NCI-H2107 (cell line): ENCODE data around the gene MAN1A1.

Experiments
- DNase-seq: peaks from one replicate; lab custom pipeline; 2025; lab: John Stamatoyannopoulos, UW

Gene MAN1A1

DNA sequence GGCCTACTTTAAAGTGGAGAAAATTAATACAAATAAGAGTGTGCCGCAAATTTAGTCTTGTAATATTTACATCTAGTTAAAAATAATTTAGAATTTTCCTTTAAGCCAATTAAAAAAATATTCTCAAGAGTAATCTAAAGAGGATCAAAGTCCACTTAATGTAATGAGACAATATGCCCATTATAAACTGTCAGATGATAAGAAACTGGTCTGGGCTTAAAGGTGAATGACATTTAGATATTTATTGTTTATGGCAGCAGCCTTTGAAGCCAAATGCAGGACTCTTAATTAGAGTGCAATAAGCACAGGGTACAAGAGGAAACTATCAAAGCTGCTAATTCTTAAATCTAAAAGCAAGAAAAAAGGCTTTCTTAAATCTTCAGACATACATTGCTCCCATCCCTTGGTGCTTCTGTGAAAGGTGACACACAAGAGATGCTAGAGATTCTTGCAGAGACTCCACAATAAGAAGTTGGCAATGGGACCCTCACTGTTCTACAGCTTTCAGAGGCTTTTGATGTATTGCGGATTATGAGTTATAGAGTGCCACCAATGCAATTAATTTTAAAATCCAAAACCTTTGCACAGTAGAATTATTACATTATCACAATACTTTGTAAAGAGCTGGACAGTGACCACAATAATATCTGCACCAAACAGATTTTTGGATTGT is 116.1 kb downstream of the MAN1A1 start:
- no peak for DNase-seq

GRCh38 chr6:119231394-119231793 is 118.2 kb downstream of the MAN1A1 start:
- no peak for DNase-seq

- no peak for DNase-seq
Measured at GRCh38 chr6:119230160-119230559, 119.4 kb downstream of the MAN1A1 start.

DNA sequence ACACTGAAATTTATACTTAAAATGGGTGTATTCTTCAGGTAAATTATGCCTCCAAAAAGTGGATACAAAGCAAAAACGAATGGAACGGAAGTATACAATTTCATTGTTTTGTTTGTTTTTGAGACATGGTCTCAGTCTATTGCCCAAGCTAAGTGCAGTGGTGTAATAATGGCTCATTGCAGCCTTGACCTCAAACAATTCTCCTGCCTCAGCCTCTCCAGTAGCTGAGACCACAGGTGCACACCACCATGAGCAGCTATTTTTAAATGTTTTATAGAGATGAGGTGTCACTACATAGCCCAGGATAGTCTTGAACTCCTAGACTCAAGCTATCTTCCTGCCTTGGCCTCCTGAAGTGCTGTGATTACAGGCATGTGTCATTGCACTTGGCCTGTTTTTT is 122.2 kb downstream of the MAN1A1 start:
- DNase-seq: no peak

GRCh38 chr6:119226089-119226488 is 123.5 kb downstream of the MAN1A1 start:
- no peak for DNase-seq

DNA sequence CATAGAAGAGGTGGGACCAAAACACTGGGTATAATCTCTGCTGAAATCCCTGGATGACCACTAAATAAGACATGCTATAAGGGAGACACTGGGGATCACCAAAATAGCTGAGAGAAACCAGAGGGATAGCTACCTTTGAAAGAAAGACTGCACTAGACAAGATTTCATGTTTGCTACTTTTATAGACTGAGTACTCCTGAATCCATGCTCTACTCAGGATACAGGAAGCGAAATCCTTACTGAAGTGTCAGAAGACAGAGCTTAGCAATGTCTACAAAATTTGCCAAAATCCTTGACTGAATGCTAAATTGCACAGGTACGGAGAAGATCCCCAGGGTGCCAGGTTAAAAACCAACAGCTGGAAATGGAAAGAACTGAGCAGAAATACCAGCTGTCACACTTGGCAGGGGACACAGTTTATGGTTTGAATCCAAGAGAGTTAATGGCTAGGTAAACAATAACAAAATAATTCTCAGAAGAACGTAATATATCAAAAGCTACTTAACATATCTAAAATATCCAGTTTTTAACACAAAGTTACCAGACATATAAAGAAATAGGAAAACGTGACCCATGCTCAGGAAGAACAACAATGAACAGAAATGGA is 125.4 kb downstream of the MAN1A1 start:
- DNase-seq: no peak

GRCh38 chr6:119220452-119220851 is 129.1 kb downstream of the MAN1A1 start:
- DNase-seq: no peak

DNA sequence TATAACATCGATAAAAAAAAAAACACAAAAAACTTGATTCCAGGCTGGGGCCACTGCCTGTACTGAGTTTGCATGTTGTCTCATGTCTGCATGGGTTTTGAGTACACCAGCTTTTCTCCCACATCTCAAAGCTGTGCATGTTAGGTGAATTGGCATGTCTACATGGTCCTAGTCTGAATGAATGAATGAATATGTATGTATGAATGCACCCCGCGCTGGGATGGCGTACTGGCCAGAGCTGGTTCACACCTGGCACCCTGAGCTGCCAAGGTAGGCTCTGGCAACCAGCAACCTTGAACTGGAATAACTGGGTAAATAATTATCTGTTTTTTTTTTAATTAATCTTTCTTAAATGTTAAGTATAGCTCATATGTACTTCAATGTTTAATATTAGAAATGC is 131.0 kb downstream of the MAN1A1 start:
- no peak for DNase-seq

DNA sequence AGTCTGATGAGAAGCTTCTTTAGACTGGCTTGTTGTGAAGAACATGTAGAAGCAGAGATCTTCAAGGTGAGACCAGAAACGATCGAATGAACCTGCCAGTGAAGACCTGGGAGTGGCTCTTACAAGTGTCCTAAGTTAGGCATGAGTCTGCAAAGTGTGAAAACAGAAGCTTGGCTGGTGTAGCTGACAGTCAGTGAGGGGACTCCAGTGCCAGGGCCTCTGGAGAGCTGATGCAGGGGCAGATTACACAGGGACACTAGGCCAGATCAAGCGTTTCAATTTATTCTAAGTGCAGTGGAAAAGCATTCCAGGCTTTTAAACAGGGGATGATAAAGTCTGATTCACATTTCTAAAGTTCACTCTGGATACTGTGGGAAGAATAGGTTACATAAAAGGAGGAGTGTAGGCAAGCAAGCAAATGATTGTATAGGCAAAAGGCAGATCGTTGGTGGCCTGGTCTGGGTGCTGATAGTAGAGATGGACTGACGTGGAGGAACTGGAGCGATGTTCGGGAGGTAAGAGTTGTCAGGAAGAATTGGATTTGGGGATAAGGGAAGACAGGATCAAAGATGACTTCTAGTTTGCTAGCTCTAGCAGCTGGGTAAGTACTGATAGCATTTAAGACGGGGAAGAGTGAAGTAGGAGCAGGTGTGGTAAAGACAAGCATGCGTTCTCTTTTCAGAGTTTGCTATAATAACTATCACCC is 133.5 kb downstream of the MAN1A1 start:
- DNase-seq: no peak

DNA sequence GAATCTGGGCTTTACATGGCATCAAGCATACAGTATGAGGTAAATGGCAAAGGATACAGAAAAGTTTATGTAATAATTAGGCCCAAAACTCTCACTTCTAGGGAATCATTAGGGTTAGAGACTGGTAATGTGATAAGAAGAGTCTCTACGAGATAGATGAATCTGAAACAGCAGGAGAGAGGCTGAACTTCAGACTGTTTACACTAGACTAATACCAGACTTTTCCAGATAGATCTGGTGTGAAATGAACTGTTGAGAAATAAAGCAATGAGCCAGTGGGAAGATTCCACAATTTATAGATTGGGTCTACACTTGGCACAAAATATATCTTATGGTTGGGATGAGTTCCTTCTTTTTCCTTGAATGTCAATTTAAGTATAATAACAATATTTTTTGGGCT is 134.3 kb downstream of the MAN1A1 start:
- DNase-seq: no peak

- DNase-seq: no peak
Measured at GRCh38 chr6:119210596-119210995, 139.0 kb downstream of the MAN1A1 start.

GRCh38 chr6:119209452-119210205 is 139.9 kb downstream of the MAN1A1 start:
- DNase-seq: no peak

DNA sequence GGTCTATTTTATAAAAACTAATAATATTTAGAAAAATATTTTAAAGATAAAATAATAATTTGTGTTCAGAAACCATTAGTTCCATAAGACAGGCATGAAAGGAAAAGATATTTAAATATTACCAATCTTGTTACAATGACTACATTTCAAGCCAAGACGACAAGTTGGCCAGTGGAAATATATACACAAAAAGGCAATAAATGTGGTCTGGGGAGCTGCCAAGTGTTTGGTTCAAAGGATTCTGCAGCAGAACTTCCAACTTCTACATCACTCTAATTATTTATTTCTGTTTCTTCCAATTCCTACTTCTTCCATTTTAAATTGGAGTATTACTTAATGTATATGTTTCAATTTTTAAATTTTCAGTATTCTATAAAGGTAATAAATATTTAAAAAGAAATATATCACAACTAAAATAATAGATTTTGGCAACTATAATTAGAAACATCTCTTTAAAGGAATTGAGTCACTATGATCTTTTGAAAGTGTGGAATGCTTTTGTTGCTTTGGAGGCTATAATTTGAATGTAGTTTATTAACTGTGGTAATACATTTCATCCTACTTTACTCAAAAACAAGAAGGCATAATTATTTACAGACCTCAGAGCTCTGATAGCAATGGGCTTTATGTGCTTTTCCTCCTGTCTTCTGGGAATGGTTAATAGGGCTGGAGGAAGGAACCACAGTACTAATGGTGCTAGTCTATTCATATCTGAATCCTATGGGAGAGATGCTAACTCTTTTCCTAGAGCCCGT is 141.4 kb downstream of the MAN1A1 start:
- DNase-seq: no peak

- no peak for DNase-seq
Measured at GRCh38 chr6:119207327-119207726, 142.2 kb downstream of the MAN1A1 start.

GRCh38 chr6:119205911-119206618 is 143.5 kb downstream of the MAN1A1 start:
- DNase-seq: no peak

DNA sequence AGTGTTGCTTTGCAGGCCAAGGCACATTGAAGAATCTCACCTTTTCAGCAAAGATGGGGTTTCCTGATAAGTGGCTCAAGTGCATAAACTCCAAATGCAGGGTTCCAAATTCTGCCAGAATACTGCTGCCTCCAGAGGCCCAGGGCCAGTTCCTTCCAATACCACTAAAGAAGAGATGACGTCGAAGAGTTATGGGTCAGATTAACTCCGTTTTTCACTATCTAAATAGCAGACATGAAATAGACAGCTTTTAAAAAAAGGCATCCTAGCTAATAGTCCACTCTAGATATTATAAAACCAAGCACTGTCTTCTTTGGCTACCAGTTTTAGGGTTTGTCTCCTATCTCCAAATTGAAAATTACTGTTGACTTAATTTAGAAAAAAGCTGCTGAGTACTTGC is 144.8 kb downstream of the MAN1A1 start:
- DNase-seq: no peak

DNA sequence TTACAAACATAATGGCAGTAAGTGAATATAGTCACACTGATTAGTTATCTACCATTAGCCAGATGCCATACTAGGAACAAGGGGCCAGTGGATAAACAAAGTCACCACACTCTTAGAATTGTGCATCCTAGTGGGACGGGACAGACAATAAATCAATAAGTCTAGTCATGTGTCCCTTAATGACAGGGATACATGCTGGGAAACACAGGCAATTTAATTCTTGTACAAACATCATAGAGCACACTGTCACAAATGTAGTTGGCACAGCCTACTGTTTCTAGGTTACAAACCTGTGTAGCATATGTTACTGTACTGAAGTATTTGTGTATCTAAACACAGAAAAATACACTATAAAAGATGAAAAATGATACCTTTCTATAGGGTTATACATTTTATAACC is 148.1 kb downstream of the MAN1A1 start:
- DNase-seq: no peak

DNA sequence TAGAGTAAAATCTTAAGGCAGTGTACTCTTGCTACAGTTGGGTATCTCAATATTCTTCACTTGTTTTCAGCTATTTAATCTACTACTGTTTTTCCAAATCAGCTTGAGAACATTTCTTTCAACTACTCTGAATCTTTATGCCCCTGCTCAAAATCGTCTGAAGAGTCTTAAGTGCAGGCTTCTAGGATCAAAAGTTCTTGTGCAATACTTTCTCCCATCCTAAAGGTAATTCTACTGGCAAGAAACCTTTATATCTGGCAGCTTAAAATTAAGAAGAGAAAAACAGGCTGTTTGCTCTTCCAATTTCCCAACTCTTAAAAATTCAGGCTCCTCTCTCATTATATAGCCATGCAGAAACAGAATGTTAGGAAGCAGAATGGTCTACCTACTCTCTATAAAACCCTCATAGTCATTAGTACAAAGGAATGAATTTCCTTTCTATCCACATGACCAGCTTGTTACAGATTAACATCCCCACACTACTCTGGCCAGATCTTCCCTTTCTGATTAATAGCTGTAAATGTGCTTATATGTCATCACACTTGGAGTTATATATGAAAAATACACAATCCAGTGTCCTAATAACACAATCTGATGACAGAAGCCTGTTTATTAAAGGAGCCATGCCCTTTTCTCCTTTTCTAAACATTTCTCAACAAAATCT is 148.9 kb downstream of the MAN1A1 start:
- DNase-seq: no peak

DNA sequence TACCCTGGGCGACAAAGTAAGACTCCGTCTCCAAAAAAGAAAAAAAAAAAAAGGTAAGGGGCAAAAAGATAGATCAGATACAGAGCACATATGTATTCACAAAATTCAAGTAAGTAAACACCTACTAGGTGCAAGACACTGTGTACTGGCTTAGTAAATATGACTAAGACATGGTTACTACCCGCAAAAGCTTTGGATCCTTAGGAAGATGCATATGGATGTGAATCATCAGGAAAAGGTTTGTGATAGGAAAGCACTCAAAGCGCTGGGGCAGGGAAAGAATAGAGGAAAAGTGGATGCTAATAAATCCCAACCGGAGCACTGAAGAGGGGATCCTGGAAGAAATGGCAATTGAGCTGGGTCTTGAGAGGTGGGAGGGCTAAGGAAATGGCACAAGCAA is 152.3 kb downstream of the MAN1A1 start:
- DNase-seq: no peak

- DNase-seq: no peak
Measured at GRCh38 chr6:119196715-119197114, 152.8 kb downstream of the MAN1A1 start.

- DNase-seq: no peak
Measured at GRCh38 chr6:119195848-119196247, 153.7 kb downstream of the MAN1A1 start.
